PFSK-1 (cell line): ENCODE results near the gene PNLIPRP3.

Experiments
- FOXP2 ChIP-seq: optimal IDR thresholded peaks from 2 replicates; pipeline ENCODE3; 2011; ENCODE audit warnings: borderline replicate concordance, control low read depth, inconsistent platforms; ENCODE audit not compliant: insufficient read depth; ENCODE audit errors: extremely low read length, extremely low read depth
- POLR2AphosphoS5 ChIP-seq: IDR thresholded peaks from 2 replicates; pipeline ENCODE4 v1.6.1; 2012; ENCODE audit warnings: low read depth, mild to moderate bottlenecking, control low read depth, low read length, moderate library complexity
- REST ChIP-seq, 2 experiments: IDR thresholded peaks; 2 replicates each; pipeline versions ENCODE4 v1.6.1 to v1.8.0; 2011 to 2012; ENCODE audit warnings: low read depth in 2 of 2, low read length in 2 of 2, control low read depth in 1 of 2, inconsistent platforms in 1 of 2, mild to moderate bottlenecking in 1 of 2, moderate library complexity in 1 of 2; ENCODE audit not compliant: insufficient read depth in 1 of 2
- SIN3A ChIP-seq: IDR thresholded peaks from 2 replicates; pipeline ENCODE4 v1.6.1; 2012; ENCODE audit warnings: mild to moderate bottlenecking, low read length, moderate library complexity, borderline replicate concordance; ENCODE audit not compliant: insufficient read depth
- TAF1 ChIP-seq: IDR thresholded peaks from 2 replicates; pipeline ENCODE4 v1.6.1; 2012; ENCODE audit warnings: low read length, control low read depth, borderline replicate concordance; ENCODE audit not compliant: insufficient read depth

PNLIPRP3 gene

DNA sequence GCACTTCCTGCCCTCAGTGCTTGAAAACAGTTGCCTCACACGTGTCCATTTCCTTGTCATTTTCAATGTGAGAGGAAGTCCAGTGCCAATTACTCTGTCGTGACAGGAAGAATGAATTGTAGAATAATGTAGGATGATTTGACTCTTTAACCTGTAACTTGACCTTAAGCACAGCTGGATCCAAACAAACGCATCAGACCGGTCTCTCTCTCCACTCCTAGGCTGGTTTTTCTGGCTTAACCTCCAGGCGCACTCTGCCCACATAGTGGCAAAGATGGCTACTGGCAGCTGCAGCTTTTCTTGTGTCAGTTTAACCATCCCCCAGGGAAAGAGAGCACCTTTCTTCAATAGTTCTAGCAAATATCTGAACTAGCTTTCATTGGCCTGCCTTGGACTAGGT is 29.4 kb upstream of the PNLIPRP3 start:
- no peak for TF ChIP-seq SIN3A
- TF ChIP-seq FOXP2 = no peak
- no peak for TF ChIP-seq REST (IDR thresholded peaks at IDR 0.05; ENCODE audit: insufficient read depth in 1 of 2, low read depth in 2 of 2, low read length in 2 of 2)
- TF ChIP-seq POLR2AphosphoS5 = no peak
- TF ChIP-seq TAF1 = no peak

DNA sequence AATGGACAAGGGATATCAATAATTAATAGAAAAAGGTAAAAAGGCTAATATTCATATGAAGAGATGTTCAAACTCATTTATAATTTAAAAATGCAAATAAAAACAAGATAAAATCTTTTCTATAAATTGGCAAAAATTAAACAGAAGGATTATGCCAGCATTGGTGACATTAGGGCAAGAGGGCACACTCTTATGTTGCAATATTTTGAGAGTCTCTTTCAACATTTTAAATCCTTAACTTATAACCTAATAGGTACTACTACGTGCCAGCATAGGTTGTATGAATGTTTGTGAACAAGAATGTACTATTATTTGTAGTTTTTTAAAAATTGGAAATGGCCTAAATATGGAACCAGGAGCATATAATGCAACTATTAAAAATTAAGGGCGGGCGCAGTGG is 24.8 kb upstream of the PNLIPRP3 start:
- TF ChIP-seq POLR2AphosphoS5 (no peak), TAF1 (no peak), SIN3A (no peak), REST (IDR thresholded peaks at IDR 0.05; ENCODE audit: insufficient read depth in 1 of 2, low read depth in 2 of 2, low read length in 2 of 2) (no peak), FOXP2 (no peak)

- TF ChIP-seq REST (IDR thresholded peaks at IDR 0.05; ENCODE audit: insufficient read depth in 1 of 2, low read depth in 2 of 2, low read length in 2 of 2) = no peak
- TF ChIP-seq SIN3A = no peak
- TF ChIP-seq POLR2AphosphoS5 = no peak
- no peak for TF ChIP-seq FOXP2
These were observed 23.9 kb upstream of the PNLIPRP3 start for GRCh38 chr10:116403740-116404250.

GRCh38 chr10:116408719-116409118 is 18.9 kb upstream of the PNLIPRP3 start:
- TF ChIP-seq SIN3A = no peak
- TF ChIP-seq POLR2AphosphoS5 = no peak
- TF ChIP-seq TAF1 = no peak
- TF ChIP-seq FOXP2 = no peak
- TF ChIP-seq REST (IDR thresholded peaks at IDR 0.05; ENCODE audit: insufficient read depth in 1 of 2, low read depth in 2 of 2, low read length in 2 of 2) = no peak

- TF ChIP-seq POLR2AphosphoS5 (no peak), TAF1 (no peak), SIN3A (no peak), REST (IDR thresholded peaks at IDR 0.05; ENCODE audit: insufficient read depth in 1 of 2, low read depth in 2 of 2, low read length in 2 of 2) (no peak)
These were observed 17.3 kb upstream of the PNLIPRP3 start for GRCh38 chr10:116410351-116410750.
